ENCODE results near the gene CYP1B1. TPM values are rescaled to one million over a fixed set of nuclear protein-coding genes. Genes with fewer than 3 reads are reported as not detected.

CYP1B1 gene
- total RNA-seq, 2 experiments from 2014 or later = 0.14 to 0.17 TPM

DNA sequence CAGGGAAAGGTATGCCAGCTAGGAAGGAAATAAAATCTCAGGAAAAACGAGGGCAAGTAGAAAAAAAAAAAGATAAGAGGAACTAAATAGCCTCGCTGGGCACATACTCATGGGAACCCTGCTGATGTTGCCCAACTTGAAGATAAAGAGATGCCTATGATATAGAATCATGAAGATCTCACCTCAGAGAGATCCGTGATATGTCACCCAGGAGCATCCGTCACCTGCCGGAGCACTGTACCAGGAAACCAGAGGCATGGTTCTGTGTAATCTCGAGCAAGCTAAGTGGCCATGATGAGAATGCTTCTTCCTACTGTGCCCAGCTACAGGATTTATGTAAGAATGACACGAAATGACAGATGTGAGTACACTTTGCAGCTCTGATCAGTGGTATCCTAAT lies 40.0 kb downstream of the CYP1B1 start:
- intact Hi-C loops (cut with DNase I, micrococcal nuclease) = no loop called here
- Mint-ChIP-seq H3K27ac (no peak overlapping the region), H3K27me3 (peaks cover 66% of the 10 kb centered on the region), H3K4me3 (no peak overlapping the region), H3K9me3 (no peaks in the 10 kb centered on the region), H3K36me3 (ENCODE audit: low read depth) (no peaks in the 10 kb centered on the region), H3K4me1 (ENCODE audit: low read depth) (no peaks in the 10 kb centered on the region)
- DNase-seq = no peak
- Histone ChIP-seq H3K4me3 (ENCODE audit: low read length) (no peak overlapping the region), H3K27me3 (ENCODE audit: control insufficient read depth in 1 of 2, insufficient read depth in 2 of 2, low read length in 2 of 2) (peaks cover 21 to 50% of the 10 kb centered on the region in 2 experiments), H3K36me3 (ENCODE audit: insufficient read depth, low read length) (no peaks in the 10 kb centered on the region), H3K4me1 (ENCODE audit: insufficient read depth, low read length) (peaks cover 10% of the 10 kb centered on the region), H3K27ac (ENCODE audit: low read depth in 1 of 2, low read length in 2 of 2) (no peak overlapping the region), H3K9me3 (ENCODE audit: control insufficient read depth in 1 of 2, insufficient read depth in 1 of 2, low read length in 2 of 2) (peaks cover 0 to 5% of the 10 kb centered on the region in 2 experiments)
- TF ChIP-seq CTCF (IDR thresholded peaks at IDR 0.05) = no peak
- no peak for ATAC-seq (ENCODE audit: poor library complexity)
- CTCF ChIA-PET = no interaction called here
- POLR2A ChIA-PET = no interaction called here

GRCh38 chr2:38033646-38034045 lies 42.3 kb downstream of the CYP1B1 start:
- Histone ChIP-seq H3K27me3 (ENCODE audit: control insufficient read depth in 1 of 2, insufficient read depth in 2 of 2, low read length in 2 of 2) (peaks cover 24 to 43% of the 10 kb centered on the region in 2 experiments), H3K4me1 (ENCODE audit: insufficient read depth, low read length) (peaks cover 10% of the 10 kb centered on the region), H3K27ac (ENCODE audit: low read depth in 1 of 2, low read length in 2 of 2) (no peak overlapping the region), H3K36me3 (ENCODE audit: insufficient read depth, low read length) (no peaks in the 10 kb centered on the region), H3K4me3 (ENCODE audit: low read length) (no peak overlapping the region), H3K9me3 (ENCODE audit: control insufficient read depth in 1 of 2, insufficient read depth in 1 of 2, low read length in 2 of 2) (peaks cover 0 to 5% of the 10 kb centered on the region in 2 experiments)
- POLR2A ChIA-PET = no interaction called here
- Mint-ChIP-seq H3K27ac (no peak overlapping the region), H3K4me3 (no peak overlapping the region), H3K36me3 (ENCODE audit: low read depth) (no peaks in the 10 kb centered on the region), H3K9me3 (no peaks in the 10 kb centered on the region), H3K4me1 (ENCODE audit: low read depth) (no peaks in the 10 kb centered on the region), H3K27me3 (peaks cover 48% of the 10 kb centered on the region)
- no peak for TF ChIP-seq CTCF (IDR thresholded peaks at IDR 0.05)
- CTCF ChIA-PET = no interaction called here
- ATAC-seq (ENCODE audit: poor library complexity) (no peak), DNase-seq (no peak)
- intact Hi-C loops (cut with DNase I, micrococcal nuclease) = no loop called here

GRCh38 chr2:38032946-38033345 lies 43.0 kb downstream of the CYP1B1 start:
- POLR2A ChIA-PET = no interaction called here
- Histone ChIP-seq H3K9me3 (ENCODE audit: control insufficient read depth in 1 of 2, insufficient read depth in 1 of 2, low read length in 2 of 2) (peaks cover 0 to under 1% of the 10 kb centered on the region in 2 experiments), H3K4me1 (ENCODE audit: insufficient read depth, low read length) (peaks cover 3% of the 10 kb centered on the region), H3K27ac (ENCODE audit: low read depth in 1 of 2, low read length in 2 of 2) (no peak overlapping the region), H3K27me3 (ENCODE audit: control insufficient read depth in 1 of 2, insufficient read depth in 2 of 2, low read length in 2 of 2) (peaks cover 20 to 40% of the 10 kb centered on the region in 2 experiments), H3K36me3 (ENCODE audit: insufficient read depth, low read length) (no peaks in the 10 kb centered on the region), H3K4me3 (ENCODE audit: low read length) (no peak overlapping the region)
- ATAC-seq (ENCODE audit: poor library complexity) (no peak), DNase-seq (no peak)
- Mint-ChIP-seq H3K4me3 (no peak overlapping the region), H3K9me3 (no peaks in the 10 kb centered on the region), H3K4me1 (ENCODE audit: low read depth) (no peaks in the 10 kb centered on the region), H3K36me3 (ENCODE audit: low read depth) (no peaks in the 10 kb centered on the region), H3K27ac (no peak overlapping the region), H3K27me3 (peaks cover 41% of the 10 kb centered on the region)
- CTCF ChIA-PET = no interaction called here
- no peak for TF ChIP-seq CTCF (IDR thresholded peaks at IDR 0.05)
- intact Hi-C loops (cut with DNase I, micrococcal nuclease) = no loop called here
